NCI-H446 treated with DMSO at 0.1 percent for 48 hours (cell line): ENCODE results near the gene DLGAP4.

Experiments
- DNase-seq: peaks from one replicate; lab custom pipeline; 2025; lab: John Stamatoyannopoulos, UW

Gene DLGAP4

DNA sequence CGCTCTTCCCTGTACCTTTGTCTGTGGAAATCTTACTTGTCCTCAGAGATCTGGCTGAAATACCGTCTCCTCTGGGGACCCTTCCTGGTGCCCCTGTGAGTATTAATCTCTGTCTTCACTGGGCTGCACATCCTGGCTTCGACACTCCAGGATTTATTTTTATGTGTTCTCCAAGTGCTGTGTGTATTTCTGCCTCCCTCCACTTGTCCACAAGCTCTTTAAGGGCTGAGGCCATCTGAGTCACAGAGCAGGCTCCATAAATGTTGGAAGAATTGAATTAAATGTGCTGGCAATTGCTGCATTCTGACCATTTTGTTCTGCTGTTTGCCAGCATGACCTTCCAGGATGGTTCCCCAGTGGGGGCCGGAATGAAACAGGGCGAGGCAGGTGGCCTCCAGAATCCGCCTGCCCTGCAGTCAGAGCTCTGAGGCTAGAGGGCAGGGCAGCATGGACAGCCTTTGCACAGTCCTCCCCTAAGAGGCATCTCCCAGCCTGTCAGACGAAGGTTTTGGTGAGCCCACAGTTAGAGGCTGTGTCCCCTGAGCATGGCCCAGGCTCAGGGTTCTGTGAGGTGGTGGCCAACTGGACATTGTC lies 105.8 kb downstream of the DLGAP4 start:
- no peak for DNase-seq

DNA sequence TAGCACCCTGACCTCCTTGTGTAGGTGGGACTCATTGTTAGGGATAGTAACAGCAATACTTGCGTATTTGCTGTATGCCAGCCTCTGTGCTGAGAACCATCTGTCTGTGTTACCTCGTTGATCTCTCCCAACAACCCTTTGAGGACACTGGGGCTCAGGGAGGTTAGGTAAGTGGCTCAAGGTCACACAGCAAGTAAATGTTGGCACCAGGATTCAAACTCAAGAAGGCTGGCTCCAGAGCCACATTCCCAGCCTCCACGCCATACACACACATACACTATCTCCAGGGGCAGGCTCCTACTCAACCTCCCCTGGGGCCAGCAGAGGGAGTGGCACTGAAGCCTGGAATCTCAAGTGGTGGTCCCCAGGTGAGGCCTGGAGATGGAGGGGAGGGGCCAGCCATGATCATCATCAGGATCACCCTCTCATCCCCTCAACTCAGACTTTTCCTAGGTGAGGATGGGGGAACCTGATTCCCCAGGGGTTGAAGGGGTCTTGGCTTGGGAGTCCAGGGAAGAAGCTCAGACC lies 109.4 kb downstream of the DLGAP4 start:
- no peak for DNase-seq

DNA sequence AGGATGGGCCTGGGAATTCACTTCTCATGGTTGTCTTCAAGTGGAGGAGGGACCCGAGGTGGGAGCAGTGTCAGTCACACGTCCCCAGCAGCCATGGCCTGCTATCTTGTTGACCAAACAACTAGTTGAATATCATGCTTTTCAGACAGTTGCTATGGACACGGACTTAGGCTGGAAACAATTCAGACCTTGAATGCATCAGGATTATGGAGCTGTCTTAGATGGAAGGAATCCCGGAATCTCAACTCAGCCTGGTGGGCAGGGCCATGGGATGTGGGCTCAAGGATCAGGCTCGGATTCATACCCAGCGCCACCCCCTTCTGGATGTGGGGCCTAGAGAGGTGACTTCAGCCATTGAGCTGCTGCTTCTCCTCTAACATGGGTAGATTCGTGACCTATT lies 112.6 kb downstream of the DLGAP4 start:
- DNase-seq = no peak

DNA sequence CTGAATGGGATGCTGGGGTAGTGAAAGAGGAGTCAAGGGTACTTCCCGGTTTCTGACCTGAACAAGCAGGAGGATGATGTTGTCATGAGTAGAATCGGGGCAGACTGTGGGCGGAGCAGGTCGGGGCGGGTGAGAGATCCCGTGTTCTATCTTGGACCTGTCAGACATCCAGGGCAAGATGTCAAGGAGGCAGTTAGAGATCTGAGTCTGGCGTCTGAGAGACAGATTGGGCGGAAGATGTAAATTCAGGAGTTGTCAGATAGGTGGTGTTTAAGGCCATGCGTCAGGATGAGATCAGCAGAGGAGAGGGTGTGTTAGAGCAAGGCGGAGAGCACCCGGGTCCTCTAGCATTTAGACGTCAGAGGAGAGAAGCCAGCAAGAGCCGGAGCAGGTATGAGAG lies 115.5 kb downstream of the DLGAP4 start:
- no peak for DNase-seq

DNA sequence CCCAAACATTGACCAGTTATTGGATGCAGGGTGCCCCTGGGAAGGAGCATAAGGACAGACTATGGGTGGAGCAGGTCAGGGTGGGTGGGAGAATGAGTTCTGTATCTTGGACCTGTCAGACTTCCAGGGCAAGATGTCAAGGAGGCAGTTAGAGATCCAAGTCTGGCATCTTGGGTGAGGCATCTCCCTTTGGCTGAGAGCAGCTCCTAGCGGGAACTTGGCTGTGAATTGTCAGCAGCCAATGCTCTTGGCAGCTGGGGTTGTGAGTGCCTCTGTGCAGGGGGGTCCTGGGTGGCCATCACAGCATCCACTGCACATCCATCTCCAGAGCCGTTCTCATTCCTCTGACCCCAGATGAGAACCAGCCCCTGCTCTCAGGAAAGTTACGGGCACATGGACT lies 118.2 kb downstream of the DLGAP4 start:
- no peak for DNase-seq

DNA sequence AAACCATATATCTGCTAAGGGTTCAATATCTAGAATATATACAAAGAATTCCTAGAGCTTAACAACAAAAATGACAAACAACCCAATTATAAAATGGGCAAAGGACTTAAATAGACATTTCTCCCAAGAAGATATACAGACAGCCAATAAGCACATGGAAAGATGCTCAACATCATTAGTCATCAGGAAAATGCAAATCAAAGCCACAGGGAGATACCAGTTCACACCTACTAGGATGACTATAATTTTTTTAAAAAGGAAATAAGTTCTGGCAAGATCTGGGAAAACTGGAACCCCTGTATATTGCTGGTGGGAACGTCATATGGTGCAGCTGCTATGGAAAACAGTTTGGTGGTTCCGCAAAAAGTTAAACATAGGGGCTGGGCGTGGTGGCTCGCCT lies 119.0 kb downstream of the DLGAP4 start:
- no peak for DNase-seq

DNA sequence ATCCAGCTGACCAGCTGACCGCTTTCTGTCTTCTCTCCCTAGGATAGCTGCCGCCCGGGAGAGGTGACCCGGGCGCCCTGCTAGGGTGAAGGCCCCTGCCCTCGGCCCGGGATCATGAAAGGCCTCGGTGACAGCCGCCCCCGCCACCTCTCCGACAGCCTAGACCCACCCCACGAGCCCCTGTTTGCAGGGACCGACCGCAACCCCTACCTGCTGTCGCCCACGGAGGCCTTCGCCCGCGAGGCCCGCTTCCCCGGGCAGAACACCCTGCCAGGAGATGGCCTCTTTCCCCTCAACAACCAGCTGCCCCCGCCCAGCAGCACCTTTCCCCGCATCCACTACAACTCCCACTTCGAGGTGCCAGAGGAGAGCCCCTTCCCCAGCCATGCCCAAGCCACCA lies 125.5 kb downstream of the DLGAP4 start:
- DNase-seq = no peak

DNA sequence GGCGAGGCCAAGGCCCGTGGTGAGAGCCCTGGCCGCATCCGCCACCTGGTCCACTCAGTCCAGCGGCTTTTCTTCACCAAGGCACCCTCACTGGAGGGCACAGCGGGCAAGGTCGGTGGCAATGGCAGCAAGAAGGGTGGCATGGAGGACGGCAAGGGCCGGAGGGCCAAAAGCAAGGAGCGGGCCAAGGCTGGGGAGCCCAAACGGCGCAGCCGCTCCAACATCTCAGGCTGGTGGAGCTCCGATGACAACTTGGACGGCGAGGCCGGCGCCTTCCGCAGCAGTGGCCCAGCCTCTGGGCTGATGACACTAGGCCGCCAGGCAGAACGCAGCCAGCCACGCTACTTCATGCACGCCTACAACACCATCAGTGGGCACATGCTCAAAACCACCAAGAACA lies 126.0 kb downstream of the DLGAP4 start:
- DNase-seq = no peak

DNA sequence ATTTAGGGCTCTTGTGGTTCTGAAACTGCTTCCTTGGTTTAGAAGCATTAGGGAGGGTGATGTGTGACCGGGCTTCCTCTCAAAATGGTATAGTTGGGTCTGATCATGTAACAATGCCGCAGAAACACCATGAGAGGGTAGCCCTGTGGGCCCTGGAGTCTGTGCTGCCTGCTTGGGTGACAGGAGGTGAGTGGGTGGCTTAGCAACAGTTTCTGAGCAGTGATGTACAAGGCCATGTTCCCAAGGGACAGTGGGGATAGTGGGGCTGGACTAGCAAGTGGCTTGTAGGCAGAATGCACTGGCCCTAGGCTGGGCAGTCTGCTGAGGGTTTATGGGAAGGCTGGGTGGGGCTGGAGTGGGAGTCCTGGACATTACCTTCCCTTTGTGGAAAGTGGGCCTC lies 128.2 kb downstream of the DLGAP4 start:
- no peak for DNase-seq

DNA sequence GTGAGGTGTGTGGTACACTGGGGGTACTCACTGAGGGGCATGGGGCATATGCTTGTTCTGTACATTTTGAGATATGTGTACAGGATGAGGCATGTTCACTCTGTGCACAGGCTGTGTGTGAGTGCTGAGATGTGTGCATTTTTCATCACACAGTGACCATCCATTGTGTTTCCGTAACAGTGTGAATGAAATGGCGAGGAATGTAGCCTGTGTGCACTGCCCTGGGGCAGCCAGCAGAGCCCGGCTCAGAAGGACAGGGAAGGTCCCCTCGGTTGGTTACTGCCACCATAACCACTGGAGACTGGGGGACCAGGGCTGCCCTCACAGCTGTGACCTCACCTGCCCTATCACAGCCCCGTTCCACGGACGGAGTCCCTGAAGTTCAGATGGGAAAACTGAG lies 129.0 kb downstream of the DLGAP4 start:
- DNase-seq = no peak

DNA sequence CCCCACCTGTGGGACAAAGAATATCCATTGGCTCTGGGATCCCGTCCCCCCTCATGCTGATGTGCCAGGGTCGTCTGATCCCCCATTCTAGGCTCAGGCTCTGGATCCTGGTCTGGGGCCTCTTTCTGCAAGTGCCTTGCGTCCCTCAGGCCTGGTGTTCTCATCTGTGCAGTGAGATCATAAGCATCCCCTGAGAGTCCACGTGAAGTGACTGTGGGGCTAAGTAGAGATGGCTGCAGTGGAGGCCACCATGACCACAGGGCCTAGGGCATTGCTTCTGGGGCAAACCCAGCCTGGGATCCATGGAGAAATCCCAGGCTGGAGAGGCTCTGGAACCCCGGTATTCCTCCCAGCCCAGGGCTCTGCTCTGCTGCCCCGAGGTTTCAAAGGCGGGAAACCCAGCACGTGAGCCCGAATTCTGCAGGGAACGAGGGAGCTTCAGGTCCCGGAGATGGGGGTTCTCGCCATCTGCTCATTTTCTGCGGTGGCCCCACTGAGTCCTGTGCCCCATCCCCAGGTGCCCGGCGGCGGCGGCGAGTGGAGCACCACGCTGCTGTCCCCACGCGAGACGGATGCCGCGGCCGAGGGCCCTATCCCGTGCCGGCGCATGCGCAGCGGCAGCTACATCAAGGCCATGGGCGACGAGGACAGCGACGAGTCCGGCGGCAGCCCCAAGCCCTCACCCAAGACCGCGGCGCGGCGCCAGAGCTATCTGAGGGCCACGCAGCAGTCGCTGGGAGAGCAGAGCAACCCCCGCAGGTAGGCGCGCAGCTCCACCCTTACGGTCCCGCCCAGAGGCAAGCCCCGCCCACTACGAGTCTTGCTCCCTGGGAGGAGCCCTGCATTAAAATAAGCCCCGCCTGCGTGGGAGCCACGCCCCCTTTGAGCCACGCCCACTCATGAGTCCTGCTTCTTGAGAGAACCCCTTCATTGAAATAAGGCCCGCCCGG lies 129.7 kb downstream of the DLGAP4 start:
- DNase-seq = no peak

DNA sequence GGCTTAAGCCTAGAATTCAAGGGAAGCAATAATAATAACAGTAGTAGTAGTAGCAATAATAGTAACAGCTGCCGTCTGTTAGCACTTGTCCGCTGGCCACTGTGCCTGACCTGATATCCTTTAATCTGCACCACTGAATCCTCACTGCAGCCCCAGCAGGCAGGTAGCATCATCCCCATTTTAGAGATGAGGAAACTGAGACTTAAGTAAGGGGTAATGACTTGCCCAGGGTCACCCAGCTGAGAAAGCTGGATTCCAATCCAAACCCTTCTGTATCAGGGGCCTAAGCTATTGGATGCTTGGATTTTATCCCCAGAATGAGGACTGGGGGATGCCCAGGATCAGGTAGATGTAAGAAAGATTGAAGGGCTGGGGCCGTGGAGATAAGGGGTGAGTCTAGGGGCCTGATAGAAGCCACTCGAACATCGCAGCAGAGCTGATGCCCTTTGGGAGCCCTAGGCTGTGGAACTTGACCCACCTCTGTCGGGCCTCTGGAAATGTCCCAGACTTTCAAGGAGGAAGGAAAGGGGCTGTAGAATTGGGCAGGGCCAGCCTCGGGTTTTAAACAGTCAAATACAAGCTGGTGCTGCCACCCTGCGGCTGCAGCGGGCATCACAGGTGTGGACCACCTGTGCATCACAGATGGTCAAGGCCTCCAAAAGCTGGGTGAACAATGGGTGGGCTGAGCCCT lies 133.0 kb downstream of the DLGAP4 start:
- DNase-seq = no peak

DNA sequence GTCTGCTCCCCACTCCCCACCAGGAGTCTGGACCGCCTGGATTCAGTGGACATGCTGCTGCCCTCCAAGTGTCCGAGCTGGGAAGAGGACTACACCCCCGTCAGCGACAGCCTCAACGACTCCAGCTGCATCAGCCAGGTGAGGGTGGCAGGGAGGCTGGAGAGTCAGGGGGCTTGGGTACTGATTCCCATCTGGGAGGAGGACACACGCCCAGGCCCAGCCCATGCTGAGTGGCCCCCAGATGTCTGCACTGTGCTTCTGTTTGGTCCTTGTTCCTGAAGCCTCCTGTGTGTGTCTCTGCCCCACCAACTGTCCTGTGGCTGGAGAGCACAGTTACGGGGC lies 133.6 kb downstream of the DLGAP4 start:
- DNase-seq = no peak

DNA sequence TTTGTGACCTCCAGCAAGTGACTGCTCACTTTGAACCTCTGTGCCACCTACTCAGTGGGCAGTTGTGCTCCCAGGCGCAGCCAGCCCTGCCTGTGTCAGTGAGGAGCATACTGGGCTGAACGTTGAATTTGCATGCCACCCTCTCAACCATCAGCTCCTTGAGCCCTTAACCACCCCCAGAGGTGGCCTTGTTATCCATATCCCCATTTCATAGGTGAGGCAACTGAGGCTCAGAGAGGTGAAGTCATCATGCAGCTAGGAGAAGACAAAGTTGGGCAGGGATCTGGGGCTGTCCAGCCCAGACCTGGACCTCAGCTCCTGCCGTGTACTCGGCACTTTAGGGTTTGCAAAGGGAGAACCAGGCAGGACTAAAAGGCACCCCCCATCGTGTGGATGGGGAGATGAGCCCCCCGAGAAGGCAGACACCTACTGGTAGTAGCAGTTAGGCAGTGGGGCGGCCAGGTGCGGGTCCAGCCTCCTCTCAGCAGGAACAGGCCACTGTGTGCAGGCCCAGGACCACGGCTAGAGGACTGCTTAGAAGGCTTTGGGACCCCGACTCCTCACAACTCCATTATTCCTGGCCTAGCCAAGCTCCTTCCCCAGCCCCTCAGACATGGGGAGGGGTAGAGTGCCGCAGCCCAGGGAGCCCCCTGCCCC lies 134.4 kb downstream of the DLGAP4 start:
- DNase-seq = no peak

DNA sequence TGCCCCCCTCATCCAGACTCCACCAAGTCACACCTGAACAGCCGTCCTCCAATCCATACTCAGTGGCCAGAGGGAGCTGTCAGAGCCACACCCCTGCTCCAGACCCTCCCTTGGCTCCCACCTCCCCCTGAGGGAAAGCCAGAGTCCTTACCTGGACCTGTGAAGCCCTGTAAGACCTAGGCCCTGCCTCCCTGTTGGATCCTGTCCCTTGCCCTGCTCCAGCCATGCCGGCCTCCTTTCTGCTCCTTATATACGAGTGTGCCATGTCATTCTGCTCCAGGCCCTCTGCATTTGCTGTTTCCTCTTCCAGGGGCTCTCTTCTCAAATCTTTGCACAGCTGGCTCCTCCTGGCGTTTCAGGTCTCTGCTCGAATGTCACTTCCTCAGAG lies 134.9 kb downstream of the DLGAP4 start:
- no peak for DNase-seq

DNA sequence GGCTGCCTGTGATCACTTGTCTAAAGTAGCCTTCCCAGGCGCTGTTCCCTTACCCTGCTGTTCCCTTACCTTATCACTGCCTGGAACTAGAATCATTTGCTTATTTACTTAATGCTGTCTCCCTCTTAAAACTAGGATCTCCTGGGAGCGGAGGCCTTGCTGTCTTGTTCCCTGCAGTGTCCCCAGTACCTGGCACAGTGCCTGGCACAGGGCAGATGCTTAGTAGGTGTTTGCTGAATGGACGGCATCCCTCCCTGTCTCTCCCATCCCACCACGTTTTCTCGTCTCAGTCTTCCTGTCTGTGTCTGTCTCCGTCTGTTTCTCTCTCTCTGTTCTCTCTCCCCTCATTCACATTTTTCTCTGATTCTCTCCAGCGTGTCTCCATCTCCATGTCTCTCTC lies 135.3 kb downstream of the DLGAP4 start:
- DNase-seq = no peak

DNA sequence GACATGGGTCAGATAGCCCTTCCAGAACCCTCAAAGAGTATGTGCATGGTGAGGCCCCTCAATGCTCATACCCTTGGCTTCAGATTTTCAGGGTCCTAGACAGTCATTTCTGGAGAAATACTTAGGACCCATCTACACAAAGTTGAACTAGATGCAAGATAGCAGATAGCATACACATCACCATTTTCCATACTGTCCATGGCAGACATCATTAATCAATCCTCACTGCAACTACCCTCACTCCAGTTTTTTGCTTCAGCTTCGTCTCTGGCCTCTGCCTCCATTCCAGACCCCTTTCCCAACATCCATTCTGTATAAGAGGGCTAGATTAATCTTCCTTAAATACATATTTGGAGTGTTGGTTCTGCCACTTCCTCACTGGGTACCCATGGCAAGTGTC lies 139.7 kb downstream of the DLGAP4 start:
- no peak for DNase-seq

DNA sequence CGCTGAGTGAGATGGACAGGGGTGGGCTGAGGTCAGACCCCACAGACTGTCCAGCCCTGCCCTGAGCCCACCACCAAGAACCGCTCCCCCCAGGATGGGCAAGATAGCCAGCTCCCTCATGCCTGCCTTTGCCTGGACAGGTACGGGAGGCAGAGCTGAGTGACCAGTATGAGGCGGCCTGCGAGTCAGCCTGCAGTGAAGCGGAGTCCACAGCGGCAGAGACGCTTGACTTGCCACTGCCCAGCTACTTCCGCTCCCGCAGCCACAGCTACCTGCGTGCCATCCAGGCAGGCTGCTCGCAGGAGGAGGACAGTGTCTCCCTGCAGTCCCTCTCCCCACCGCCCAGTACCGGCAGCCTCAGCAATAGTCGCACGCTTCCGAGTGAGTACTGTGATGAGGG lies 140.4 kb downstream of the DLGAP4 start:
- DNase-seq = no peak

DNA sequence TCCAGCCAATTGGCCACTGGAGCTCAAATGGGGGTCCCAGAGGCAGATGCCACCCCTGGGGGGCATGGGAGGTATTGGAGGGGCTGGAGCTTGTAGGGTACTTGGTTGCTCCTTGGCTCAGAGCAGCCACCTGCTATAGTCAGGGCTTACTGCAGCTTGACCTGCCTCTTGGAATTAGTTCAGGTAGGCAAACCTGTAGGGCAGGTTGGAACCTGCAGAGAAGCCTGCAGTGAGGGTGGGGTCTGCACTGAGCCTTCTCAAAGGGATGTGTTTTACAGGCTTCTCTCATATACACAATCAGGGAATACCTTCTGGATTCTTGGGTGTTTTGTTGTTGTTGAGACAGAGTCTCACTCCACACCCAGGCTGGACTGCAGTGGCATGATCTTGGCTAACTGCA lies 141.0 kb downstream of the DLGAP4 start:
- DNase-seq = no peak

DNA sequence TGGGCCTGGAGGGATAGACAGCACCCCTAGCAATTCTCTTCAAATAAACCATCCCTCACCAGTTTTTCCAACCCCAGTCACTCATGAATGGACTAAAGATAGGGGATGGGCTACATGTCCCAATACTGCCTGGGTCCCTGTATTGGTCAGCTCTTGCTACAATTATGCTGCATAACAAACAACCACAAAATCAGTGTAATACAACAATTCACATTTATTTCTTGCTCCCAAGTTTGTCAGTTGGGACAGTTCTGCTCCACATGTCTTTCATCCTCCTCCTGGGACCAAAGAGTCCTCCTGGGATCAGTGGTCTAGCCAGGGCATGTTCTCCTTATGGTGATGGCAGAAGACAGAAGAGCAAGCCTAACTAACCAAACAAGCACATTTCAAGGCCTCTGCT lies 143.5 kb downstream of the DLGAP4 start:
- no peak for DNase-seq

DNA sequence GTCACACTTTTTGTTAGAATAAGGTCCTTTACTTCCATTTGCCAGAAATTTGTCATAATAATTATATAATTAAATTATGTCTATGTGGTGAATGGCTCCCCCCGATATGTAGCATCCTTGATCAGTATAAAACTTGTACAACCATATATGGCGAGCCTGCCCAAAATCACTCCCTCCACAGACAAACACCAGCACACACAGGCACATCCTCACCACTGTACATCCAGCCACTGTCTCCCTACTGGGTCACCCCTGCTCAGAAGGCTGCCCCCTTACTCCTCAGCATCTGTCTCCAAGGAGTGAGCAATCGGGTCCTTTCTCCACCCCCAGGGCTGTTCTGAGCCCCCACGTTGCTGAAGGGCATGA lies 148.2 kb downstream of the DLGAP4 start:
- DNase-seq = no peak

DNA sequence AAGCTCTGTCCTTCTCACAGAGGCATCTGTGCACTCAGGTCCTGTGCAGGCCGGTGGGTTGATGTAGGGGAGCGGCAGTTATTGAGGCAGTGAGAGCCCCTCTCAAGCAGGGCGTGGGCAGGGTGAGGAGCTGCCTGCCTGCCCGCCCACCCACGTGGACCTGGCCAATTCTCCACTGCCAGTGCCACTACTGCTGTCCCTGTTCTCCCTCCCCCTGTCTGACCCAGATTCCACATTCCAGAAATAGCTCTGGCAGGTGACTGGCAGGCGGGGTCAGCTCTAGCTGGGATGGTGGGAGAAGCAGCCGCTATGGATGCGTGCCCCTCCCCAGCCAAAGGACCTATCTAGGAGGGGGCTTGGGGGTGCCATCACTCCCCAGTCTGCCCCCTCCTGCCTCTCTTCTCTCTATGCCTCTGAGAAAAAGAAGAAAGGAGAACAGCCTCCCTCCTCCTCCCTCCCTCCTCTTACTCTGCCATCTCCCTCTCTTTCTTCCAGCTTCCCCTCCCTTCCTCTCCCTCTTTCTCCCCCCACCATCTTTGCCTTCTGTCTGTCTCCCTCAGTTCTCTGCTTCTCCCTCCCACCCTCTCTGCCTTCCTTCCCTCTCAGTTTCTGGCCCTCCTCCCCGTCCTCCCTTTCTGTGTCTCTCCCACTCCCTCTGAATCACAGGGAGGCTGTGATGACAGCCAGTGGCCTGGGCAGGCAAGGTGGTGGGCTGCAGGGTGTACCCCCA lies 148.7 kb downstream of the DLGAP4 start:
- DNase-seq = no peak
